Activated gamma-delta T cell treated with Interleukin-2 at 50 U/mL for 16 hours (primary cell): ENCODE measurements around the gene PI4KB.
"Not testable (repeated sequence)": the region's sequence is repeated elsewhere in the genome, so short reads cannot be mapped to it uniquely, and the experiment has no call there.

ENCODE experiments used
- DNase-seq: peaks from one replicate; pipeline ENCODE4 v3.0.0-alpha.2; 2020

PI4KB gene

DNA sequence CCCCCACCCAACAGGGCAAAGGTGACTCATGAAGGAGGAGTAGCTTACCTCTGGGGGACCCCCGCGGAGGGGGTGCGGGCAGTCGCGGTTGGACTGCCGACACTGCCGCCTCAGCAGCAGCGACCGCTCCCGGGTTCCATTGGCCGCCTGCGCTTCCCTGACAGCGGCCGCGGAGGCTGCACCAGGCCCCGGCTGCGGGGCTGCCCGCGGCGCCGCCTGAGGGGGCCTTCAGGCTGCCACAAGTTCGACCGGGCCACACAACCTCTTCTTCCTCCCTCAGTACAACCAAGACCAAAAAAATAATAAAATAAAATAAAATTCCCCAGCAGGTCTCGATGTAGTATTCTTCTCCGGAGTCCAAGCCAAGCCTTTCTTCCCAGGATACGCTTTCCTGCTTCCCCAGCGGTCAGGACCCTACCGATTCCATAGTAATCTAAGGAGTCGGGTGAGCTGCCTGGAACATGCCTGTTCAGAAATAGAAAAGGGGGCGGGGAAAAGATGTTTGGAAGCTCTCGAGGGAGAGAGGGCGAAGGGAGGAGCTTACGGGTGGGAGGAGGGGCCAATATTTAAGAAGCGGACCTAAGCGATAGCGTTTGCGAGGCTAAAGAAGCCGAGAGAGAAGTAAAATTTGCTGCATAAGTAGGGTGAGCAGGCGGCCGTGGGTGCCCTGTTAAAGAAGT is at the start of gene PI4KB:
TSS of gene PI4KB (minus strand) at position 194 of the 680 bp plus-strand sequence. CDS start 10,935 bp downstream, outside the sequence.
- peak; percentile 89 for DNase-seq

DNA sequence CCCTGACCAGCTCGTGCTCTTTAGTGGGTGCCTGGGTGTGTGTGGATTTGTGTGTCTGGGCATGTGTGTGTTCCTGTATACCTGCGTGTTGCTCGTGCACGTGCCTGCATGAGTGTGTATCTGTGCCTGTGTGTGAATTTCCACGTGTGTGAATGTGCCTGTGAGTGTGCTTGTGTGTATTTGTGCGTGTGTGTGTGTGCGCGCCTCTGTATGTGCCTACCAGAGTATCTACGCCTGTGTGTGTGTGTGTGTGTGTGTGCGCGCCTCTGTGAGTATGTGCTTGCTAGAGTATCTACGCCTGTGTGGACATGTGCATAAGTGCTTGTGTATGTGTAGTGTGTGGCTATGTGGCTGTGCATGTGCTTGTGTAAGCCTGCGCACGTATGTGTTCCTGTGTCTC is 46.0 kb upstream of the PI4KB start:
- DNase-seq, result no peak

DNA sequence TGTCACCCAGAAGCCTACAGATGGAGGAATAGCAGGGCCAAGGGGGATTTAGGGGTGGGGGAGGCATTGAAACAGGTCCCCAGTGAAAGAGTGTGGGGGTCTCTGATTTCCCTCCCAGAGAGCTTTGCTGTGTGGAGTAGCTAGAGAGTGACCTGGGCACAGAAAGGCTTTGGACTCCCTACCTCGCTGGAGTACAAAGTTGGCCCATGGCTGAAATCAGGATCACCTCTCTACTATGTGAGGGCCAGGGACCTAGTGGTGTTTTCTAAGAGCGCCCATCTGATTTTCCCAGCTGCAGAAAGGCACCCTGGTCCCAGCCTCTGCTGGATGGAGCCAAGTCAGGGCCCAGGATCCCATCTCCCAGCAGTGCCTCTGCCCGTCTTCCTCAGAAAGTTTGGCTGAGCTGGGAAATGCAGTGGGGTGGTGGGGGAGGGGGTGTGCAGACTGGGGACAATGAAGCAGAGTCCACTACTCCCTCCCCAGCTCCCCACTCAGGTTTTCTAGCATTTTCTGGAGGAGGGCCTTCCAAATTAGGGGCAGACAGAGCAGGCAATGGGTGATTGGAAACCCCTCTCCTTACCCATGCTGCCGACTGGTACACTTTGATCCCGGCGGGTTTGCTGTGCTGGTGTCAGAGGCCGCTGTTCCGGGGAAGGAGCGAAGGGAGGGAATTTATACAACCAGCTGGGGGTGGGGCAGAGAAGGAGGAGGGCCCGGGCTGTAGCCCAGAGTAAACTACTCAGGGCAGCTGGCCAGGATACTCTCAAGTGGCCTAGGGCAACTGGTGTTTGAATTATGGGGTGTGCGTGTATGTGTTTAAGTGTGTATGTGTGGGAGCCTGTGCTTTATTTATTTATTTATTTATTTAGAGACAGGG is 45.1 kb upstream of the PI4KB start, which contains the start of gene SELENBP1:
TSS of gene SELENBP1 (minus strand) at position 648 of the 877 bp plus-strand sequence. CDS start at position 584, 64 bp downstream.
- no peak for DNase-seq

DNA sequence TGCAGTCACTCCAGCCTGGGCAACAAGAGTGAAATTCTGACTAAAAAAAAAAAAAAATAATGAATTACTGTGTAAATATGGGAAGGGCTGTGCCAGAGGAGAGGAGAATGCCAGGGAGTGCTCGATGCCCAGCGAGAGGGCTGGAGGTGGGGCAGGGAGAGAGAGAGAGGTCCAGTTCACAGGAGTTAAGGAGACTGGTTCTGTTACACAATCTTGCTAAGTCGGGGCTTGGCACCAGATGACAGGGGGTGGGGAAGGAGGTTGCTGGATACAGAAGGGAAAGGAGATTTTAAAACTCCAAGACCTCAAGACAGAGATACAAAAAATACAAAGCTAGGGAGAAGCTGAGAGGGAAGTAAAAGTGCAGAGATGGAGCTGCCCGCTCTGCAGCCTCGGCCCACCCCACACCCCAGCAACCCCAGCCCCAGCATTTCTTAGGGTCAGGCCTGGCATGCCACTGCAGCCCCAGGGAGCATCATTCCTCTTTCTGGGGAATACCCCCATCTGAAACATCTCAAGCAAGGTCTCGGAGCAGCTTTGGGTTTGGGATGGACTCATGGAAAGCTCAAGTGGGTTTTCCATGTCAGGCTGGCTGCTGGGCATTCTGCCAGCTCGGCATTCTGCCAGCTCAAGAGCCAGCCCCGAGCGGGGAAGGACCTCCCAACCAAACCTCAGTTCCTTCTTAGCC is 44.3 kb upstream of the PI4KB start:
- DNase-seq, result no peak

DNA sequence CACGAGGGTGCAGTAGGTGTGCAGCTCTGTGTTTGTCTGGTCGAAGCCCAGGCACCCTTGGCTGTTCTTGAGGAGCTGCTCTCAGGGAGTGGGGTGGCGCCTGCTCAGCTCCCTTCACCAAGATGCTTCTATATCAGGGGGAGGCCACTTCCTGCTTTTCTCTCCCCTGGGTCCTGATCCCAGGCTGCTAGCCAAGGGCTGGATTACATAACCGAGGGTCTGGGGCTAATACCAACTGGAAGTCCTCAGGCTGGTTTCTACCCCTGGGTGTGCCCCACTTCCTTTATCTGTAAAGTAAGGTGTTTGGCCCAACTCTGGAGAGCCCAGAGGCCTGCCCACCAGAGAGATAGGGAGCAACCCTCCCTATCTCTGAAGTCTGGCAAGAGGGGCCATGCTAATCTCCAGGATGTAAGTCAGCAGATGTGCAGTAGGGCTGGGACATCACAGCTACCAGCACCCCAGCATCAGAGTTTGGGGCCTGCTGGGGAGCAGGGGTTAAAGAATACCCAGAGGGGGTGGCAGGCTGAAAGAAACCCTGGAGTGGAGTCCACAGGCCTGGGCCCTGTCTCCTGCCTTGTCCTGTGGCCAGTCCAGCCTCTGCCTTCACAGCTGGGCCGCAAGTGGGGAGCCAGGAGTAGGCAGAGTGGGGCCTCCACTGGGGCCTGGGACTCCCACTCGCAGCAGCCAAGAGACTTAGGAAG is 43.1 kb upstream of the PI4KB start:
- DNase-seq, result no peak

DNA sequence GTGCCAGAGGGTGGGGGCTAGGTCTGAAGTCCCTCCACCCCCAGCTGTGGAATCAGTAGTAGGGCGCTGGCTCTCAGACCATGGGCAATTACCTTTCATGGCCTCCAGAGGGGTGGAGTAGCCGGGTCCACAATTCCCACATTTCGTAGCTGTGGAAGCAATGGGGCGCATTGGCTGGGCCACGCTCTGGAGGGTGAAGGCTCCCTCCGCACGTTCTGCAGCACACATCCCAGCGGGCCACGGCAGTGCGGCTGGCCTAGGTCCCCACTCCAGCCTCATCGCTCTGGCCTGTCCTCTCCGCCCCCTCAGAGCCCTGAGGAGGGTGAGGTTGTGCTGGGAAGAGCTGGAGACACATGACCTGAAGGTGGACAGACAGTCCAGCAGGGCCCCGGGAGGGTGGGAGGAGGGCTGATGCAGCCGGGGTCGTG is 42.4 kb upstream of the PI4KB start:
- no peak for DNase-seq

DNA sequence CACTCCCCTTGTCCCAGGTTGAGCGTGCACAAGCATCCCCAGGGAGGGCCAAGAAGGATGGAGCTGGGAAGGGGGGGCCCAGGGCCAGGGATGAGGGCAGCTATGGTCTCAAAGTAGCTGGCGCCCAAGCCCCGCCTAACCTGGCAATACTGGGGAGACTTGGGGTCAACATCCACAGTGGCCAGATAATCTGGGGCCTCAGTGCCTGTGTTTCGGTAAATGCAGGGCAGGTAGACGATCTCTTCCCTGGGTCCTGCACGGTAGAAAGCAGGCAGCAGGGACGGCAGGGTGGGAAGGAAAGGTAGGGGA is 42.0 kb upstream of the PI4KB start:
- no peak for DNase-seq

DNA sequence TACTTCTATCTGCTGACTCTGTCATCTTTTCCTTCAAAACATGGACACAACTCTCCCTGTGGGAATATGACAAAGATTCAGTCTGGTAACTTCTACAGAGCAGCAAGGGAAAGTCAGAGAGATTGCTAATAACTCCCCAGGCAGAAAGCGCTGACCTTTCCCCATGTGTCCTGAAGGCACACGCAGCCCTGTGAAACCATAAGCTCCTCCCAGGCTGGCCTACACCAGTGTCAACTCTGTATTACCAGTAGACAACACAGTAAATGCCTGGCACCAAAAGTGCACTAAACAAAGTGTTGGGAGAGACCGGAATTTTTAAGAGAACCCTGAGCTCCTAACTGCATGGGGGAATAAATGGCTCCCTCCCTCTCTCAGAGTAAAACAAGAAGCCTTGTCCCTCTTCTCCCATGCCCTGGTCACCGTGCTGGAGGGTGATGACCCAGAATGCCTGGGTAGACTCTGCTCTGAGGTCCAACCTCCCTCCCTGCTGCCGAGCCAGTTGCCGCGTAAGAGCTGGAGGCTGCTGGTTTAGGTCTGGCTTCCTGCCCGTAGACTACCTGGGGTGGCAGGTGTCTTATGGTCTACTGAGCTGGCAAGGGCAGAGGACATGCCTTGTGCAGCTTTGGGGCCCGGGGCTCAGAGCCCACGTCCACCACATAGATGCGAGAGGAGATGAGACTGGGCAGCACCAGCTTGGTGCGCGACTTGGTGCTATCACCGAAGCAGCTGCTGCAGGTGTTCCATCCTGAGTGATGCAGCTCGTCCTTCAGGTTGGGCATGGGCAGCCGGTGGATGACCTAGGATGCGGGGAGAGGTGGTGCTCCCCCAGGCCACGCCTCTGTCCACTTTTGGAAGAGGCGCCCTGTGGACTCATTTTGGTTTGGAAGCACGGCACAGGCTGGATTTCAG is 41.4 kb upstream of the PI4KB start:
- no peak for DNase-seq

DNA sequence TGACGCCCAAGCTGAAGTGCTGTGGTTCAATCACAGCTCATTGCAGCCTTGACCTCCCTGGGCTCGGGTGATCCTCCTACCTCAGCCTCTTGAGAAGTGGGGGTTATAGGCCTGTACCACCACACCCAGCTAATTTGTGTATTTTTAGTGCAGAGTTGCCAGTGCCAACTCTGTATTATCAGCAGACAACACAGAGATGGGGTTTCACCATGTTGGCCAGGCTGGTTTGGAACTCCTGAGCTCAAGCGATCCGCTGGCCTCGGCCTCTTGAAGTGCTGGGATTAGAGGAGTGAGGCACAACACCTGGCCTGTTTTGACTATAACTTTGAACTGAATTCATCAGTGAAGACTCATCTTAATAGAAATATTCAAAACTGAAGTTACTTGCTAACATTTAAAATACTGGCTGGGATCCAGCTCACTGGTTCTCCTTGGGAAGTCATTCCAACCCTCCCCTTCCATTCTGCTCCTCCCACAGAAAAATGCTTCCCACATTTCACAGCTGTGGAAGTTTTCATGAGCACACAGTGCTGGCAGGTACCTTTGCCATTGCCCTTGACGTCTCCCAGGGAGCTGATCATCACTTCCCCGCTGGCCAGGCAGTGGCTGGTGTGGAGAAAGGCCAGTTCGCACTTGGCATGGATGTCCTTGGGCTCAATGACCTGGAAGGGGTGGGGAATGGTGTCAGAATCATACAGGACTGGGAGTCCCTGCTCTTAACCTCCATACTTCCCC is 40.6 kb upstream of the PI4KB start:
- no peak for DNase-seq

DNA sequence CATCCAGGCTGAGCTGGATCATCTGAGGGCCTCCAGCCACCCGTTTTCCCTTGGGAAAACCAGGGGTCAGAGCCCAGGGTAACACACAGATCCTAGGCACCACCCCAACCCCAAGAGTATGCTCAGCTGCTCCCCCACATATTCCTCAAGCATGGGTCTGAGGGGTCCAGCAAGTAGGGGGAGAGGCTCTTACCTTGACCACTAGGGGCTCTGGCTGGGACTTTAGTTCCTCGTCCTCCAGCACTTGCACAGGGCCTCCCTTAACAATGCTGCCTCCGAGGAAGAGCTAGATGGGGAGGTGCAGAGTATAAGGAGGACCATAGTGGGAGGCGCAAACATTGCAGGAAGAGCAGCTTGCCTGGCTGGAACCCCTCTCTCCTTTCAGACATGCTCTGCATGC is 37.8 kb upstream of the PI4KB start:
- DNase-seq, result no peak

DNA sequence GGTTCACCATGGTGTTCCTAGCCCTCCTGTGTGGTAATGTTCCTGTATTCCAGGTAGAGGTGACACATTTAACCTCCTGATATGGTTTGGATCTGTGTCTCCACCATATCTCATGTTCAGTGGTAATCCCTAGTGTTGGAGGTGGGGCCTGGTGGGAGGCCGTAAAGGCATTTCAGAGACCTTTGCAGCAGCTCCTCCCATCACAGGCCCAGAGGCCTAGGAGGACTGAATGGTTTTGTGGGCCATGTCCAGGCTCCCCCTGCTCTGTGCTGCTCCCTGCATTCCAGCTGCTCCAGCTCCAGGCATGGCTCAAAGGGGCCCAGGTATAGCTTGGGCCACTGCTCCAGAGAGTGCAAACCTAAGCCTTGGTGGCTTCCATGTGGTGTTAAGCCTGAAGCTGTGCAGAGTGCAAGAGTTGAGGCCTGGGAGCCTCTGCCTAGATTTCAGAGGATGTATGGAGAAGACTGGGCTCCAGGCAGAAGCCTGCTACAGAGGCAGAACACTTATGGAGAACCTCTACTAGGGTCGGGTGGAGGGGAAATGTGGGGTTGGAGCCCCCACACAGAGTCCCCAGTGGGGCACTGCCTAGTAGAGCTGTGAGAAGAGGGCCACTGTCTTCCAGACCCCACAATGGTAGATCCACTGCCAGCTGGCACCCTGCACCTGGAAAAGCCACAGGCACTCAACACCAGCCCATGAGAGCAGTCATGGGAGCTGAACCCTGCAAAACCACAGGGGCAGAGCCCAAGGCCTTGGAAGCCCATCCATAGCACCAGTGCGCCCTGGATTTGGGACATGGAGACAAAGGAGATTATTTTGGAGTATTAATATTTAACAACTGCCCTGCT is 35.3 kb upstream of the PI4KB start:
- DNase-seq, result no peak

DNA sequence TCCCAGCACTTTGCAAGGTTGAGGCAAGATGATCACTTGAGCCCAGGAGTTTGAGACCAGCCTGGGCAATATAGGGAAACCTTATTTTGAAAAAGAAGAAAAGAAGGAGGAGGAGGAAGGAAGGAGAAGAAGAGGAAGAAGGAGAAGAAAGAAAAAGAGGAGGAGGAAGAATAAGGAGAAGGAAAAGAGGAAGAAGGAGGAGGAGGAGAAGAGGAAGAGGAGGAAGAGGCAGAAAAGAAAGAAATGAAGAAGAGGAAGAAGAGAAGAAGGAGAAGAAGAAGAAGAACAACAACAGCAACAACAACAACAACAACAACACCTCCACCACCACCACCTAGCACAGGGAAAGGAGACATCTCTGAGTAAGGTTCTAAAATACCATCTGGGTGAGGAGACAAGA is 34.7 kb upstream of the PI4KB start:
- no peak for DNase-seq

DNA sequence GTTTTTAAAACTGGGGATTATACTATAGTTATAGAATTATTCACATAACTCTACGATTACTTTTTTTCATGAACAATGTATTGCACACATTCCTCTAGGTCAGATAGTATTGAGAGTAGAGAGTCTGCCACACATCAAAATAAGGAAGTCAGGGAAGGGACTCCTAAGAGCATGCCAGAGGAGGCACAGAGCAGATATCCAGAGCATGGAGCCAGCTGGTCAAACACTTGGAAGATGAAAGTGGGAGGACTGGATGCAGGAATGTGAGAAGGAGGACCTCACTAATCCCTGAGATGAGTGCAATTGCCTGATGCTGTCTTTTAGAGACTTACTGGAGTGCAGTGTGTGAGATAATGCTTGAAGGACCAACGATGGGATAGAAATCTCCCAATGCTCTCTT is 29.5 kb upstream of the PI4KB start:
- no peak for DNase-seq

DNA sequence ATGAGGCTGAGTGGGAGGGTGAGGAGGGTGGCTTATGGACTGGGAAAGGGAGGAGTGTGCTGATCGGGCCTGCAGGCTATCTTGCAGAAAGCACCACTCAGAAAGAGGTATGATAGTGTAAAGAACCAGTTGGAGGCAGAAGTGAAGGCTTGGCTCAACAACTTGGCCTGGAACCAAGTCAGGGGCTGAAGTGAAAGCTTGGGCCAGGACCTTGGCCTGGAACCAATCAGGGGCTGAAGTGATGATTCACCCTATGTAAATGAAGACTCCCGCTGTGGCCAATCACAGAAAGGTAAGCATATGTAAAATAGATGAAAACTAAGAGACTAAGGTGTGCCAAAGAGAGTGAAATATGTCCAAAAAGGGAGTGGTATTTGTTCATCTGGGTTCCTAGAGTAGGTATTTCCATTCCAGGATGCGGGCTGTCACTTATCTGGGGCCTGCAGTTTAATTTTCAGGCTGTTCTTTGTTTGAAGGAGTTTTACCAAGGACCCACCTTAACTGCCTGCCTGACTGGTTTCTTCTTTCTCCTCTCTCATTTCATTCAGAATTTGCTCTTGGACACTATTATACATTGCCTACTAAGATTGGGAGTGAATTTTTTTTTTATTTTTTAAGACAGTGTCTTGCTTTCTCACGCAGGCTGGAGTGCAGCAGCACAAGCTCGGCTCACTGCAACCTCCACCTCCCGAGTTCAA is 25.0 kb upstream of the PI4KB start:
- no peak for DNase-seq

DNA sequence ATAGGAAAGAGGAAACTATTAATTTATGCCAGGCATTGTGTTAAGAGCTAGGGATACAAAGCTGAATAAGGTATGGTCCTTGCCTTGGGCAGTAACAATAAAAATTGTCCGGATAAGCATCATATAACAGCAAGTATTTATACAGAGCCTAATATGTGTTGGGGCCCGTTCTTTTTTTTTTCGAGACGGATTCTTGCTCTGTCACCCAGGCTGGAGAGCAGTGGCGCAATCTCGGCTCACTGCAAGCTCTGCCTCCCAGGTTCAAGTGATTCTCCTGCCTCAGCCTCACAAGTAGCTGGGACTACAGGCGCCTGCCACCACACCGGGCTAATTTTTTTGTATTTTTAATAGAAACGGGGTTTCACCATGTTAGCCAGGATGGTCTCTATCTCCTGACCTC is 23.1 kb upstream of the PI4KB start:
- not testable (repeated sequence) for DNase-seq

DNA sequence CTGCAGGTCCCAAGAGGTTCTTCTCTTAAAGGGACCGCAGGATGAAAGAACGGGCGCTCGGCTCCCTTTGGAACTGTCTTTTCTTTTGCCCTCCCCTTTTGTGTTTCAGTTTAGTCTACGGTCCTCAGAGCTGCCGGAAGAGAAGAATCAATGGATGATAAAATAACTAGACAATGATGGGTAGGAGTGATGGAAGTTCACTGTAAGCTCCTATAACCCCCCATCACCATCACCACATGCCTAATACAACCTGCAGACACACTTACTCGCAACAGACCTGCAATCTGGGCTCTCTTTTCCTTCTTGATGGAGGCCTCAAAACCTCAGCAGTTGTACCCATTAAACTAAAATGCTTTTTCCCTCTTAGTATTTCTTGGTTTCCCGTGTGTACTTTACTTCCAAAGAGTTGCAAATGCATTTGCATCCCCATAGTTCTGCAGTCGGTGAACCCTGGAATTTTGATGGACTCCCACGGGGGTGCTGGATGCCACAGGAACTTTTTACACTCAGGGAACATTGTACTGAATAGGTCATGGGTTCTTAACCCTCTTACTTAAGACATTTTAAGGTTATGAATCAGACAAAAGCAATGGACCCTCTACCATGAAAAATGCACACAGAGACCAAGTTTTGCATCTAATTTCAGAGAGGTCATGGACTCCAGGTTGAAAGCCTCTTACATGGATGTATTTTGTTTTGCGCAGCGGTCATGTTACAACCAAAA is 20.5 kb upstream of the PI4KB start:
- no peak for DNase-seq

DNA sequence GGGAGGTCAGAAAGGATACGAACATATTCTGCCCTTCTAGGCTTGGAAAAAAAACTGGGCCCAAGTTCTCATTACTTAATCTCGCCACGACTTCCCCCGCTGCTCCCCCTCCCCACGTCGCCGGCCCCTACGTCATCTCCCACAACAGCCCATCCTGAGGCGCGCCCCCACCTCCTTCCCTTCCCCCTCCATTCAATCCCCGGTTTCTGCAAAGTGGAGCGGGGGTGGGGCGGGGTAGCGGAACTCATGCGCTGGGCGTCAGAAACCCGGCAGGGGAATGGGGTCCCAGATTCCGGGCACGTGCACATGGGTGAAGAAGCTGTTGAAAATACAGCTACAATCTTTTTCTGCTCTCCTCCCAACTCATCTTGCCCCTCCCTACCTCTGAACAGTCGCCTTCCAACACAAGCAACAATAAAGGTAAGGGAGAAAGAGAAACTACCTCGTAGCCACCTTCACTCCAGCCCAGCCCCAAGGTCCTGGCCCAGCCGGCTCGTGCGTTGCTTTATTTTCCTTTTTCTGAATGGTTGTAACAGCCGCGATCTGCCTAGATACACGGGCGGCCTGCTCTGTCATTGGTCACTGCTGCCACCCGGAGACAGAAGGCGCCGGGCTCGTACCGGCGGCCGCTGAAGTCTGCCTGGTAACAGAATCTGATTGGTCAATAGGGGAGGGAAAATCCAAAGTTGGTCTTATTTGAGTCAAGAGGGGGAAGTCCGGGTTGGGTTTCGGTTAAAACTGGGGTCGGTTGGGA is 19.7 kb upstream of the PI4KB start, which contains the start of gene RFX5:
TSS of gene RFX5 (minus strand) at position 484 of the 754 bp plus-strand sequence. CDS start 932 bp downstream, outside the sequence.
- DNase-seq, result peak; percentile 92
